Kidney (tissue), 14 donors: Measurements from ENCODE around the gene ZDHHC14. TPM values are rescaled to one million over a fixed set of nuclear protein-coding genes. Genes with fewer than 3 reads are reported as not detected.

Experiments
- DNase-seq, 5 donors: peaks; one replicate each; pipeline ENCODE4 v3.0.0-alpha.2; 2013 to 2020
- FAIRE-seq: peaks from 2 replicates; lab custom pipeline; 2012; peaks lifted over from hg19 to GRCh38; lab: Jason Lieb, UNC
- H3K27ac ChIP-seq, 2 donors: one replicate each; pipeline ENCODE4 v1.7.0; 2013; ENCODE audit warnings: low read depth in 2 of 2, low read length in 2 of 2, inconsistent platforms in 1 of 2
- H3K27me3 ChIP-seq: one replicate; pipeline ENCODE4 v1.7.1; 2013; ENCODE audit warnings: low read length, inconsistent platforms; ENCODE audit not compliant: control insufficient read depth, insufficient read depth
- H3K36me3 ChIP-seq, 3 donors: one replicate each; pipeline versions ENCODE4 v1.7.0 to v1.7.1; 2013; ENCODE audit warnings: low read length in 3 of 3, control low read depth in 1 of 3, inconsistent platforms in 1 of 3; ENCODE audit not compliant: insufficient read depth in 3 of 3, control insufficient read depth in 2 of 3
- H3K4me1 ChIP-seq, 3 donors: one replicate each; pipeline versions ENCODE4 v1.7.0 to v1.7.1; 2013; ENCODE audit warnings: low read length in 3 of 3, inconsistent platforms in 1 of 3, low read depth in 1 of 3; ENCODE audit not compliant: control insufficient read depth in 2 of 3, insufficient read depth in 2 of 3
- H3K4me3 ChIP-seq, 3 donors: one replicate each; pipeline versions ENCODE4 v1.7.0 to v1.8.1; 2013; ENCODE audit warnings: low read length in 3 of 3, control low read depth in 1 of 3, inconsistent platforms in 1 of 3
- H3K9ac ChIP-seq, 3 donors: one replicate each; pipeline versions ENCODE4 v1.7.0 to v1.7.1; 2013; ENCODE audit warnings: low read length in 3 of 3, control low read depth in 1 of 3, inconsistent platforms in 1 of 3
- H3K9me3 ChIP-seq, 3 donors: one replicate each; pipeline versions ENCODE4 v1.7.0 to v1.7.1; 2013; ENCODE audit warnings: low read length in 3 of 3, control low read depth in 1 of 3, inconsistent platforms in 1 of 3; ENCODE audit not compliant: control insufficient read depth in 2 of 3, insufficient read depth in 1 of 3
- CTCF ChIP-seq: IDR thresholded peaks from 3 replicates; pipeline ENCODE4 v1.5.1; 2012; ENCODE audit warnings: mild to moderate bottlenecking, moderate library complexity, borderline replicate concordance; ENCODE audit not compliant: insufficient read depth; ENCODE audit errors: extremely low read depth
- intact Hi-C: fragments of 100-400 bp; cut with DNase I; formaldehyde crosslinking; loops from one replicate; pipeline ENCODE4 v1.11.1; 2022
- polyA plus RNA-seq: library from polyadenylated mRNA; stranded (reverse); fragments of 350-450 nt; fragmentation: Illumina TruSeq; extraction: RNeasy Lipid Tissue Mini Kit (QIAGEN cat#74804); gene quantifications from one replicate; pipeline ENCODE4 v1.2.3, GENCODE V29; 2014; ENCODE audit warnings: low read depth, low replicate concordance; ENCODE audit not compliant: insufficient read depth
- total RNA-seq: library from RNA; stranded (reverse); fragmentation: NEBNext Ultra II Directional; extraction: Animal tissue kit (Norgen Biotek cat#: 25700); gene quantifications from one replicate; pipeline ENCODE4 v1.2.1, GENCODE V29; 2021
- donor health status: control.
- donor health status: control.
- donor health status: control.
- donor health status: control.
- donor health status: control.
- donor health status: DM: yes; HTN: yes; CAD: no.
- donor health status: Normal renal cell carcinoma (clear cell type).

The ZDHHC14 gene
- total and polyA plus RNA-seq, 2 donors from 2014 or later: 13.5 to 26.7 TPM

- no peak for TF ChIP-seq CTCF
- no peak for FAIRE-seq
These were observed 137.6 kb downstream of the ZDHHC14 start for GRCh38 chr6:157518397-157519250.

DNA sequence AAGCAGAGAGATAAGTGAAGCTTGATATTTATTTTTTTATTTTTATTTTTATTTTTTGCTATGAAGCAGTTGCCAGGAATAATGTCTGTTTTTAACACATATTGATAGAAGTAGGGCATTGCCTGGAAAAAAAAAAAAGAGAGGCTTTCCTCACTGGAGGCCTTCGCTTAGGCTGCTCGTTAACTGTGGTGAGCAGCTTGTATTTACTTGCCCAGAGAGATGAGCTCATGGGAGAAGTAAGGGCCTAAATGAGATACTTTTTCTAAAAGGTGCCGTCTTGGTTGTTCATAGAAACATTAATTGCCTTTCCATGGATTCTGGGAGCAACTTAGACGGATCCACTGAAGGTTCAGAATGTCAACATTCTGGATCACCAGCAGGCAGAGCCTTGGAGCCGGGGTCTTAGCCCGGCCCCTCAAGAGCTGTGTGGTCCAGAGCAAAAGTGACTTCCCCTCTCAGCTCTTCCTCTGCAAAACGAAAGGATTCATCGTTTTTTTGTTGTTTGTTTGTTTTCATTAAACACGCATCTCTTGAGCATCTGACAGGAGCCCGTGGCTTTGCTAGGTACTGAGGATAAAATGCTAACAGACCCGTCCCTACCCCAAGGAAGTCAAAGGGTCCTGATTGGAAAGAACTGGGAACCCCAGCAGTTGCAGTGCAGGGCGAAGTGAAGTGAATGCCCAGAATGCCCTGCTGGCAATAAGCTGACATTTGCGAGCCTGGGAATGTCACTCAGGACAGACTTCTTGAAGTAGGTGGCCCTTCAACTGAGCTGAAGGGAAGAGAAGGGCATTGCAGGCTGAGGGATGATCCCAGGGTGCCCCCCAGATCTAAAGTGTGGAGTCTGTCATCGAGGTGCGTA lies 138.5 kb downstream of the ZDHHC14 start:
- Histone ChIP-seq H3K27ac (no peak overlapping the region), H3K4me3 (no peak overlapping the region), H3K36me3 (no peaks in the 10 kb centered on the region), H3K27me3 (no peaks in the 10 kb centered on the region), H3K4me1 (no peaks in the 10 kb centered on the region), H3K9ac (no peak overlapping the region), H3K9me3 (no peaks in the 10 kb centered on the region)
- no peak for FAIRE-seq
- peak in 1 of 5 donors; percentile 14 for DNase-seq
- no peak for TF ChIP-seq CTCF
- intact Hi-C loops: no loop called here

More at GRCh38 chr6:157518397-157519250, 137.6 kb downstream of the ZDHHC14 start:
- Histone ChIP-seq H3K4me3 (no peak overlapping the region), H3K27ac (no peak overlapping the region), H3K9me3 (no peaks in the 10 kb centered on the region), H3K4me1 (no peaks in the 10 kb centered on the region), H3K27me3 (no peaks in the 10 kb centered on the region), H3K9ac (no peak overlapping the region), H3K36me3 (no peaks in the 10 kb centered on the region)
- peak in 1 of 5 donors; percentile 28 for DNase-seq
- intact Hi-C loops: no loop called here

DNA sequence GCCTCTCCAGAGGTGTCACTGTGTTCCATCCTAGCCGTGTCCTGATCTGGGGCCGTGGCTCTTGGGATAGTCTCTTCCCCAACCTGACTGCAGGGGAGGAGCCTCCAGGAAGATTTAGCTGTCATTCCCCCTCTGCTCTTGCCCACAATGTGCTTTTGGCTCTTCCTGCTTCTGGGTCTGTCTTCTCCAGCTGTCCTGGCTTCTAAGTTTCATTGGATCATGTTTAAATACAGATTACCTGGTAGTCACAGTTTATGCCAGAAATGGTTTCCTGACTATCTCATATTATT lies 139.1 kb downstream of the ZDHHC14 start:
- H3K36me3 ChIP-seq: no peaks in the 10 kb centered on the region
- no peak overlapping the region for H3K27ac ChIP-seq
- no peaks in the 10 kb centered on the region for H3K9me3 ChIP-seq
- no peaks in the 10 kb centered on the region for H3K4me1 ChIP-seq
- TF ChIP-seq CTCF: no peak
- intact Hi-C loops: no loop called here
- H3K27me3 ChIP-seq: no peaks in the 10 kb centered on the region
- DNase-seq (no peak), FAIRE-seq (no peak)
- H3K4me3 ChIP-seq: no peak overlapping the region
- no peak overlapping the region for H3K9ac ChIP-seq
